PC-9 (cell line): ENCODE data around the gene SCN1B. TPM values are rescaled to one million over a fixed set of nuclear protein-coding genes. Genes with fewer than 3 reads are reported as not detected.

Experiments
- BruUV-seq: library from RNA; stranded (reverse); fragments of 400-500 nt; replicated peaks from 2 replicates; lab custom pipeline; 2021; lab: Mats Ljungman, UMichigan
- CTCF ChIA-PET: fragments of 300-600 bp; sonication (Branson Sonifier 250); formaldehyde crosslinking; loops from one replicate; lab custom pipeline; 2022; ENCODE audit warnings: antibody characterized with exemption; lab: Charles Lee
- POLR2A ChIA-PET: fragments of 300-600 bp; sonication (Branson Sonifier 250); formaldehyde crosslinking; loops from one replicate; lab custom pipeline; 2022; ENCODE audit warnings: antibody characterized with exemption; ENCODE audit not compliant: unreplicated experiment; lab: Charles Lee
- DNase-seq, 2 experiments: peaks; one replicate each; pipeline versions ENCODE4 v3.0.0 to v3.0.0-alpha.2; 2015 to 2022; ENCODE audit warnings: mixed read lengths in 1 of 2
- H2AFZ ChIP-seq: fragments of 200-600 bp; sonication (generic); 2 replicates; pipeline ENCODE4 v1.8.1; 2017; ENCODE audit warnings: antibody characterized with exemption
- H3F3A ChIP-seq: fragments of 200-600 bp; sonication (generic); 2 replicates; pipeline ENCODE4 v1.8.1; 2017; ENCODE audit warnings: antibody characterized with exemption, mild to moderate bottlenecking, low read depth; ENCODE audit not compliant: insufficient read depth
- H3K27ac ChIP-seq: fragments of 200-600 bp; sonication (generic); 2 replicates; pipeline ENCODE4 v1.6.1; 2016; ENCODE audit warnings: mixed run types
- H3K27me3 ChIP-seq: fragments of 200-600 bp; sonication (generic); 2 replicates; pipeline ENCODE4 v1.6.1; 2016; ENCODE audit warnings: low read depth, mixed run types; ENCODE audit not compliant: insufficient read depth
- H3K36me3 ChIP-seq: fragments of 200-600 bp; sonication (generic); 2 replicates; pipeline ENCODE4 v1.6.1; 2016; ENCODE audit warnings: low read depth, mixed run types
- H3K4me1 ChIP-seq: fragments of 200-600 bp; sonication (generic); replicated peaks from 2 replicates; pipeline ENCODE4 v1.6.1; 2016; ENCODE audit warnings: mixed run types; ENCODE audit not compliant: insufficient read depth
- H3K4me2 ChIP-seq: fragments of 200-600 bp; sonication (generic); 2 replicates; pipeline ENCODE4 v1.6.1; 2017; ENCODE audit warnings: mixed run types
- H3K4me3 ChIP-seq: fragments of 200-600 bp; sonication (generic); 2 replicates; pipeline ENCODE4 v1.6.1; 2016; ENCODE audit warnings: mixed run types
- H3K79me2 ChIP-seq: fragments of 200-600 bp; sonication (generic); 2 replicates; pipeline ENCODE4 v1.6.1; 2017; ENCODE audit warnings: low read depth, mixed run types
- H3K9me2 ChIP-seq: fragments of 200-600 bp; sonication (generic); 2 replicates; pipeline ENCODE4 v1.8.1; 2017; ENCODE audit warnings: mild to moderate bottlenecking; ENCODE audit not compliant: insufficient read depth
- H3K9me3 ChIP-seq: fragments of 200-600 bp; sonication (generic); 2 replicates; pipeline ENCODE4 v1.8.1; 2016; ENCODE audit warnings: low read depth; ENCODE audit not compliant: insufficient read depth
- H4K20me1 ChIP-seq: fragments of 200-600 bp; sonication (generic); 2 replicates; pipeline ENCODE4 v1.8.1; 2017; ENCODE audit not compliant: insufficient read depth
- CTCF ChIP-seq: fragments of 200-600 bp; sonication (generic); conservative IDR thresholded peaks from 2 replicates; pipeline ENCODE4 v1.6.1; 2017; ENCODE audit warnings: mixed run types, antibody characterized with exemption, mild to moderate bottlenecking, moderate library complexity
- EZH2 ChIP-seq: fragments of 200-600 bp; sonication (generic); IDR thresholded peaks from 2 replicates; pipeline ENCODE4 v1.8.0; 2017; ENCODE audit warnings: antibody characterized with exemption, low read depth
- intact Hi-C: fragments of 100-400 bp; cut with micrococcal nuclease; formaldehyde crosslinking; loops from one replicate; pipeline ENCODE4 v1.10.0; 2022; ENCODE audit not compliant: unreplicated experiment
- total RNA-seq: library from RNA; stranded (reverse); gene quantifications from 2 replicates; pipeline ENCODE4 v1.2.3, GENCODE V29; 2021

The SCN1B gene
- total RNA-seq, 1 experiment from 2014 or later: 2.4 TPM

DNA sequence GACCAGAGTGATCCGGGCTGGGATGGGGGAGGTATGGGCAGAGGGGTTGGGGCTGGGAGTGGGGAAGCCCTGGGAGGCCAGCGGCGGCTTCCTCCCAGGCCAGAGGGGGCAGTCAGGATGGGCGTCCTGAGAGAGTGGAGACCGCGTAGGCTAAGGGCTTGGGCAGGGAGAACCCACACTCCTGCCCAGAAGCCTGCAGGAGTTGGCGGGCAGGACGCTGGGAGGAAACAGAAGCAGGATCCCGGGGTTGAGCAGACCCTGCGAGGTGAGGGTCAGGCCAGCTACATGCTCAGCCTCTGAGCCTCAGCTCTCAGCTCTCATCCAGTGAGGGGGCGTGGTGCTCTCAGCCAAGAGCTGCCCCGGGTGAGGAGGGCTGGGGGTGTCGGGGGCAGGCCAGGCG is 7.8 kb upstream of the SCN1B start:
- intact Hi-C loops: no loop called here
- H2AFZ ChIP-seq: no peak overlapping the region
- CTCF ChIA-PET: no interaction called here
- no peak for DNase-seq
- peaks cover 11% of the 10 kb centered on the region; the same call in 1 of the 2 replicates for H3F3A ChIP-seq
- H3K9me3 ChIP-seq: no peaks in the 10 kb centered on the region
- no peak overlapping the region for H3K4me3 ChIP-seq
- H3K27ac ChIP-seq: no peak overlapping the region
- POLR2A ChIA-PET: no interaction called here
- H3K79me2 ChIP-seq: no peaks in the 10 kb centered on the region
- TF ChIP-seq CTCF (no peak), EZH2 (no peak)
- H3K36me3 ChIP-seq: no peaks in the 10 kb centered on the region
- no TSS peak for BruUV-seq
- H4K20me1 ChIP-seq: no peaks in the 10 kb centered on the region
- no peak overlapping the region for H3K4me2 ChIP-seq
- no peaks in the 10 kb centered on the region for H3K4me1 ChIP-seq
- no peaks in the 10 kb centered on the region for H3K9me2 ChIP-seq
- H3K27me3 ChIP-seq: no peaks in the 10 kb centered on the region

GRCh38 chr19:35023428-35023827 is 6.8 kb upstream of the SCN1B start:
- no peak for DNase-seq
- Histone ChIP-seq H3K4me2 (no peak overlapping the region), H3F3A (peaks cover 13% of the 10 kb centered on the region; the same call in 1 of the 2 replicates), H3K79me2 (no peaks in the 10 kb centered on the region), H3K36me3 (no peaks in the 10 kb centered on the region), H3K4me3 (no peak overlapping the region), H3K27me3 (no peaks in the 10 kb centered on the region), H2AFZ (no peak overlapping the region), H3K27ac (no peak overlapping the region), H4K20me1 (no peaks in the 10 kb centered on the region), H3K4me1 (no peaks in the 10 kb centered on the region), H3K9me3 (no peaks in the 10 kb centered on the region), H3K9me2 (no peaks in the 10 kb centered on the region)
- TF ChIP-seq EZH2 (no peak), CTCF (no peak)
- no TSS peak for BruUV-seq
- CTCF ChIA-PET: no interaction called here
- intact Hi-C loops: no loop called here
- POLR2A ChIA-PET: no interaction called here

GRCh38 chr19:35024095-35024494 is 6.2 kb upstream of the SCN1B start:
- BruUV-seq: no TSS peak
- peaks cover 13% of the 10 kb centered on the region; the same call in 1 of the 2 replicates for H3F3A ChIP-seq
- no peaks in the 10 kb centered on the region for H4K20me1 ChIP-seq
- no peak for DNase-seq
- no peaks in the 10 kb centered on the region for H3K9me3 ChIP-seq
- no peak overlapping the region for H3K27ac ChIP-seq
- H3K4me3 ChIP-seq: no peak overlapping the region
- no peaks in the 10 kb centered on the region for H3K9me2 ChIP-seq
- H2AFZ ChIP-seq: no peak overlapping the region
- POLR2A ChIA-PET: no interaction called here
- no peaks in the 10 kb centered on the region for H3K36me3 ChIP-seq
- H3K27me3 ChIP-seq: no peaks in the 10 kb centered on the region
- intact Hi-C loops: no loop called here
- H3K4me2 ChIP-seq: no peak overlapping the region
- H3K79me2 ChIP-seq: no peaks in the 10 kb centered on the region
- H3K4me1 ChIP-seq: no peaks in the 10 kb centered on the region
- TF ChIP-seq EZH2 (no peak), CTCF (no peak)
- CTCF ChIA-PET: no interaction called here
